Measurements from ENCODE around the gene WIPF1. TPM values are rescaled to one million over a fixed set of nuclear protein-coding genes. Genes with fewer than 3 reads are reported as not detected.

The WIPF1 gene
- total RNA-seq, 1 experiment from 2014 or later: 6.4 TPM

DNA sequence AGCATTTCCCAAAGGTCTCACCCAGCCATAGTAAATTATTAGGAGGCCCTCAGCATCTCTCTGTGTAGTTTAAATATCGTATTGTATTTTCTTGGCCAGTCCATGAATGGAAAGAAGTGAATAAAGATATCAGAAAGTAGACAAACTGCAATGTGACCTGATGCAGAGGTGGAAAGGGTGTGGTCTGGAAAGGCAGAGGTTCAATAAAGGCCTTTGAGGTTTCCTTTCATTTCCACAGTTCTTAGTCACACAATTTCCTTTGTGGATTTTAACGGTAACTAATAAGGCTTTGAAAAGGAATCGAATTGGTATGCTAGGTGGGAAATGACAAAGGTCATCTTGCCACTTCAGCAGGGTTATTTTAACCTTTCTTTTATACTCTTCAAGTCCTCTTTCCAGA lies 20.1 kb upstream of the WIPF1 start:
- Mint-ChIP-seq H3K4me1 (0 out of 2 replicates have a peak, but pooled peaks cover 2% of the 10 kb centered on the region), H3K36me3 (no peaks in the 10 kb centered on the region), H3K9me3 (no peaks in the 10 kb centered on the region), H3K4me3 (no peak overlapping the region), H3K27ac (no peak overlapping the region), H3K27me3 (ENCODE audit: low read depth) (no peaks in the 10 kb centered on the region)
- ATAC-seq (no peak), DNase-seq (ENCODE audit: low spot score) (no peak)
- TF ChIP-seq, protein P1, sequence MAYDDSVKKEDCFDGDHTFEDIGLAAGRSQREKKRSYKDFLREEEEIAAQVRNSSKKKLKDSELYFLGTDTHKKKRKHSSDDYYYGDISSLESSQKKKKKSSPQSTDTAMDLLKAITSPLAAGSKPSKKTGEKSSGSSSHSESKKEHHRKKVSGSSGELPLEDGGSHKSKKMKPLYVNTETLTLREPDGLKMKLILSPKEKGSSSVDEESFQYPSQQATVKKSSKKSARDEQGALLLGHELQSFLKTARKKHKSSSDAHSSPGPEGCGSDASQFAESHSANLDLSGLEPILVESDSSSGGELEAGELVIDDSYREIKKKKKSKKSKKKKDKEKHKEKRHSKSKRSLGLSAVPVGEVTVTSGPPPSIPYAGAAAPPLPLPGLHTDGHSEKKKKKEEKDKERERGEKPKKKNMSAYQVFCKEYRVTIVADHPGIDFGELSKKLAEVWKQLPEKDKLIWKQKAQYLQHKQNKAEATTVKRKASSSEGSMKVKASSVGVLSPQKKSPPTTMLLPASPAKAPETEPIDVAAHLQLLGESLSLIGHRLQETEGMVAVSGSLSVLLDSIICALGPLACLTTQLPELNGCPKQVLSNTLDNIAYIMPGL (CRISPR knock-in tag; IDR thresholded peaks at IDR 0.05): no peak
- TF ChIP-seq SOX15 (CRISPR knock-in tag; IDR thresholded peaks at IDR 0.05): no peak
- no peak for TF ChIP-seq ZNF416 (CRISPR knock-in tag; IDR thresholded peaks at IDR 0.05)
- TF ChIP-seq ZNF121 (CRISPR knock-in tag; IDR thresholded peaks at IDR 0.05): no peak
- no peak for TF ChIP-seq E2F1 (CRISPR knock-in tag; IDR thresholded peaks at IDR 0.05)
- TF ChIP-seq ELF4 (CRISPR knock-in tag; IDR thresholded peaks at IDR 0.05; ENCODE audit: low read depth): no peak
- TF ChIP-seq AR (CRISPR knock-in tag; IDR thresholded peaks at IDR 0.05): no peak
- no peak for TF ChIP-seq OVOL2 (CRISPR knock-in tag; IDR thresholded peaks at IDR 0.05; ENCODE audit: borderline replicate concordance)
- TF ChIP-seq IRF1 (CRISPR knock-in tag; IDR thresholded peaks at IDR 0.05): no peak
- no peak for TF ChIP-seq HMGA2 (CRISPR knock-in tag; IDR thresholded peaks at IDR 0.05)
- no peak for TF ChIP-seq ATF3 (CRISPR knock-in tag; conservative IDR thresholded peaks at IDR 0.05)
- TF ChIP-seq CDX4 (CRISPR knock-in tag; IDR thresholded peaks at IDR 0.05; ENCODE audit: borderline replicate concordance): no peak
- TF ChIP-seq CREM (CRISPR knock-in tag; IDR thresholded peaks at IDR 0.05): no peak
- no peak for TF ChIP-seq FOXJ3 (CRISPR knock-in tag; IDR thresholded peaks at IDR 0.05; ENCODE audit: borderline replicate concordance)
- TF ChIP-seq, protein P2, sequence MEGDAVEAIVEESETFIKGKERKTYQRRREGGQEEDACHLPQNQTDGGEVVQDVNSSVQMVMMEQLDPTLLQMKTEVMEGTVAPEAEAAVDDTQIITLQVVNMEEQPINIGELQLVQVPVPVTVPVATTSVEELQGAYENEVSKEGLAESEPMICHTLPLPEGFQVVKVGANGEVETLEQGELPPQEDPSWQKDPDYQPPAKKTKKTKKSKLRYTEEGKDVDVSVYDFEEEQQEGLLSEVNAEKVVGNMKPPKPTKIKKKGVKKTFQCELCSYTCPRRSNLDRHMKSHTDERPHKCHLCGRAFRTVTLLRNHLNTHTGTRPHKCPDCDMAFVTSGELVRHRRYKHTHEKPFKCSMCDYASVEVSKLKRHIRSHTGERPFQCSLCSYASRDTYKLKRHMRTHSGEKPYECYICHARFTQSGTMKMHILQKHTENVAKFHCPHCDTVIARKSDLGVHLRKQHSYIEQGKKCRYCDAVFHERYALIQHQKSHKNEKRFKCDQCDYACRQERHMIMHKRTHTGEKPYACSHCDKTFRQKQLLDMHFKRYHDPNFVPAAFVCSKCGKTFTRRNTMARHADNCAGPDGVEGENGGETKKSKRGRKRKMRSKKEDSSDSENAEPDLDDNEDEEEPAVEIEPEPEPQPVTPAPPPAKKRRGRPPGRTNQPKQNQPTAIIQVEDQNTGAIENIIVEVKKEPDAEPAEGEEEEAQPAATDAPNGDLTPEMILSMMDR (IDR thresholded peaks at IDR 0.05): no peak
- TF ChIP-seq, protein P3, sequence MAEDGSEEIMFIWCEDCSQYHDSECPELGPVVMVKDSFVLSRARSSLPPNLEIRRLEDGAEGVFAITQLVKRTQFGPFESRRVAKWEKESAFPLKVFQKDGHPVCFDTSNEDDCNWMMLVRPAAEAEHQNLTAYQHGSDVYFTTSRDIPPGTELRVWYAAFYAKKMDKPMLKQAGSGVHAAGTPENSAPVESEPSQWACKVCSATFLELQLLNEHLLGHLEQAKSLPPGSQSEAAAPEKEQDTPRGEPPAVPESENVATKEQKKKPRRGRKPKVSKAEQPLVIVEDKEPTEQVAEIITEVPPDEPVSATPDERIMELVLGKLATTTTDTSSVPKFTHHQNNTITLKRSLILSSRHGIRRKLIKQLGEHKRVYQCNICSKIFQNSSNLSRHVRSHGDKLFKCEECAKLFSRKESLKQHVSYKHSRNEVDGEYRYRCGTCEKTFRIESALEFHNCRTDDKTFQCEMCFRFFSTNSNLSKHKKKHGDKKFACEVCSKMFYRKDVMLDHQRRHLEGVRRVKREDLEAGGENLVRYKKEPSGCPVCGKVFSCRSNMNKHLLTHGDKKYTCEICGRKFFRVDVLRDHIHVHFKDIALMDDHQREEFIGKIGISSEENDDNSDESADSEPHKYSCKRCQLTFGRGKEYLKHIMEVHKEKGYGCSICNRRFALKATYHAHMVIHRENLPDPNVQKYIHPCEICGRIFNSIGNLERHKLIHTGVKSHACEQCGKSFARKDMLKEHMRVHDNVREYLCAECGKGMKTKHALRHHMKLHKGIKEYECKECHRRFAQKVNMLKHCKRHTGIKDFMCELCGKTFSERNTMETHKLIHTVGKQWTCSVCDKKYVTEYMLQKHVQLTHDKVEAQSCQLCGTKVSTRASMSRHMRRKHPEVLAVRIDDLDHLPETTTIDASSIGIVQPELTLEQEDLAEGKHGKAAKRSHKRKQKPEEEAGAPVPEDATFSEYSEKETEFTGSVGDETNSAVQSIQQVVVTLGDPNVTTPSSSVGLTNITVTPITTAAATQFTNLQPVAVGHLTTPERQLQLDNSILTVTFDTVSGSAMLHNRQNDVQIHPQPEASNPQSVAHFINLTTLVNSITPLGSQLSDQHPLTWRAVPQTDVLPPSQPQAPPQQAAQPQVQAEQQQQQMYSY (CRISPR knock-in tag; IDR thresholded peaks at IDR 0.05): no peak
- TF ChIP-seq ATF1 (CRISPR knock-in tag; IDR thresholded peaks at IDR 0.05): no peak
- no peak for TF ChIP-seq ZNF219 (CRISPR knock-in tag; IDR thresholded peaks at IDR 0.05; ENCODE audit: borderline replicate concordance)
- ChIA-PET CTCF (no interaction called here), POLR2A (no interaction called here)

All from WTC11 (cell line).